Measurements from ENCODE around the gene RHO.
A peak's percentile ranks its signal among the peaks of the same experiment; 100 is the strongest.

Gene RHO

DNA sequence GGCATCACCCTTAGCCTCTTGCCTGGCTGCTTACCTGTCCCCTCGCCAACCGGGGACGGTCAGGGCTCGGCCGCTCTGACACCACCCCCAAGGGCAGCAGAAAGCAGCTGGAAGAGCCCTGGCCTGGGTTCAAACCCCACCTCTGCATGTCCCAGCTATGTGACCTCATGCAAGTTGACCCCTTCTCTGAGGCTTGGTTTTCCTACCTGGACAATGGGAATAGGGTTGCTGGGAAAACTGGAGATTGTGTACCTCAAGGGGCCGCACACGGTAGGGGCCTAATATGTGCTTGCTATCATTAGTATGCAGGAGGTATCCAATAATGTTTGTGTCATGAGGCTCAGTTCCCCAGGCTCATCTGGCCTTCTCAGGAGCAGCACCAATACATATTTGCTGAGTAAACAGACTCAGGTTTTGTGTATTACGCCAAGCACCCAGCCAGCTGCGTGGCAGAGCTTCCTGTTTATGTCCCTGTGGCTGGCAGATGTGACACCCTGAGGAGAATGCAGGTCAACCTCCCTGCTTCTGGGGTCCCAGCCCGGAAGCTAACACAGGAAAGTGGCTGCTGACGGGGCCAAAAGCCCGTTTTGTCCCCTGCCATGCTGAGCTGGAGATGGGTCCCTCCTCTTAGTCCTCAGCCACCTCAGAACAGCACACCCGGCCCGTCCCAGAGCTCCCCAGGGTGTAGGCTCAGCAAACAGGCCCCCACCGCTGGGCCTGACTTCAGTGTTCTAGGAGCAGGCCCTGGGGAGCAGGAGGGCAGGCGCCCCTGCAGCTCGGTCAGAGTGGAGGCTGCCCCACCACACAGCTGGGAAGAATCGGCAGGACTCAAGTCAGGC, 48.3 kb downstream of the RHO start:
- DNase-seq (ENCODE audit: low read depth in 1 of 2, low spot score in 1 of 2): peak; percentile 4 to 8

- DNase-seq (ENCODE audit: low read depth in 1 of 2, low spot score in 1 of 2): no peak
Measured at GRCh38 chr3:129577366-129577765, 48.9 kb downstream of the RHO start.

- no peak for DNase-seq (ENCODE audit: low read depth in 1 of 2, low spot score in 1 of 2)
Measured at GRCh38 chr3:129577925-129578786, 49.7 kb downstream of the RHO start.

DNA sequence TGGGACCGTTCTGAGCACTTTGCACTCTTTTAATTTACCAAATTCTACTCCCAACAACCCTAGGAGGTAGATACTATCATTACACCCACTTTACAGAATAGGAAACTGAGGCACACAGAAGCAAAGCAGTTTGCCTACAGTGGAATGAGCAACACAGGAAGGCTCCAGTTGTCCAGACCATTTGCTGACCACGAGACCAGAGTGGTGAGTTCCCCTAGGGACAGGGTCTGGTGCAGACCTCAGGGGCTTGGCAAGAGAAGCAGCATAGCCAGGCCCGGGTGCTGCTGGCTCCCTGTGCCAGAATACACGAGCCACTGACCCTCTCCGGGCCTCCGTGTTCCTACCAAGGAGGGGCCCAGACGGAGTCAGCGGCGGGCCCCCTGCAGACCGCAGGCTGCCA, 51.6 kb downstream of the RHO start:
- DNase-seq (ENCODE audit: low read depth in 1 of 2, low spot score in 1 of 2): no peak

- no peak for DNase-seq (ENCODE audit: low read depth in 1 of 2, low spot score in 1 of 2)
Measured at GRCh38 chr3:129581623-129582022, 53.2 kb downstream of the RHO start.

GRCh38 chr3:129582799-129583198, 54.4 kb downstream of the RHO start:
- DNase-seq (ENCODE audit: low read depth in 1 of 2, low spot score in 1 of 2): no peak

DNA sequence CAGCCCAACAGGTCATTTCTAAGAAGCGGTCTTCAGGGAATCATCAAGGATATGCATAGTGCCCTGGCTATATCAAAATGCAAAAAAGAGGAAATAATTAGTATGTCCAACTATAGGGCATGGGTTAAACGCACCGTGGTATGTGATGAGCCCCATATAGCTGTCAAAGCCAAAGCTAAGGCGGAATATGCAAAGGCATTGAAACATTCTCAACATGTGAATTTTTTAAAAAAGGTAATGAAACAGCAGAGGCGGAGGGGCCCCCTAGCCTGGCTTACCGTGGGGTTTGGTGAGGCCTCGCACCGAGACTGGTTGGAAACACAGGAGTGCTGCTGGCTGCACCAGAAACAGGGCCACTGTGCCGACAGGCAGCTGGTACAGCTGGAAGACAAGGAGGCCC, 54.9 kb downstream of the RHO start:
- DNase-seq (ENCODE audit: low read depth in 1 of 2, low spot score in 1 of 2): no peak

GRCh38 chr3:129584631-129585030, 56.2 kb downstream of the RHO start:
- no peak for DNase-seq (ENCODE audit: low read depth in 1 of 2, low spot score in 1 of 2)
